GM19023 (cell line): ENCODE measurements around the gene UGP2.
"Not testable (repeated sequence)": the region's sequence is repeated elsewhere in the genome, so short reads cannot be mapped to it uniquely, and the experiment has no call there.

ENCODE experiments used
- ATAC-seq: cut with Tn5 transposase; IDR thresholded peaks from one replicate; pipeline ENCODE4 v1.9.1; 2021; ENCODE audit warnings: mild to moderate bottlenecking, moderate library complexity; ENCODE audit not compliant: unreplicated experiment

UGP2 gene

GRCh38 chr2:63841254-63842022, at the start of gene UGP2:
Gene UGP2 (plus strand): TSS chr2:63841896. CDS start chr2:63842186, 290 bp downstream.
- peak; percentile 64 for ATAC-seq

- no peak for ATAC-seq
Observed at GRCh38 chr2:63792530-63792929, 49.2 kb upstream of the UGP2 start.

DNA sequence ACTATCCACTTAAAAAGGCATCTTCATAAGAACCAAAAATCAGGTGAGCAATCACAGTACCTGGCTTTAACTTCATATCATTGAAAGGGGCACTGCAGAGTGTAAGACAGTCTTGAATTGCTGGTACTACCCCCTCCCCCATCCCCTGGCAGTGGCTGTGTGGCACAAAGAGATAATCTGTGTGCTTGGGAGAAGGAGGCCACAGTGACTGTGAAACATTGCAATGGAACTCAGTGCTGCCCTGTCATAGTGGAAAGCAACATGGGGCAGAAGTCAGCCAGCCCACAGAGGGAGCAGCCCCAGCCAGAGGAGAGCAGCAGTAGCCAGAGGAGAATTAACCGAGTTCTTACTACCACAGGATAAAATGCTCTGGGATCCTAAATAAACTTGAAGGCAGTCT, 45.3 kb upstream of the UGP2 start:
- no peak for ATAC-seq

- ATAC-seq, result no peak
Observed at GRCh38 chr2:63796796-63797195, 44.9 kb upstream of the UGP2 start.

DNA sequence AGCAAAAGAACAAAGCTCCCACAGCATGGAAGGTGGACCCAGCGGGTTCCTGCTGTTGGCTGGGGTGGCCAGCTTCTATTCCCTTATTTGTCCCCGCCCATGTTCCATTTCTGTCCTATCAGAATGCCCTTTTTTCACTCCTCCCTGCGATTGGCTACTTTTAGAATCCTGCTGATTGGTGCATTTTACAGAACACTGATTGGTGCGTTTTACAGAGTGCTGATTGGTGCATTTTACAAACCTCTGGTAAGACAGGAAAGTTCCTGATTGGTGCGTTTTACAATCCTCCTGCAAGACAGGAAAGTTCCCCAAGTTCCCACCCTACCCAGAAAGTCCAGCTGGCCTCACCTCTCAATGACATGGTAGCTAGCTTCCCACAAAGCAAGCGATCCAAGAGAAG, 40.2 kb upstream of the UGP2 start:
- no peak for ATAC-seq

- ATAC-seq, result no peak
Observed at GRCh38 chr2:63805412-63805811, 36.3 kb upstream of the UGP2 start.

- ATAC-seq, result not testable (repeated sequence)
Observed at GRCh38 chr2:63808036-63808435, 33.7 kb upstream of the UGP2 start.

DNA sequence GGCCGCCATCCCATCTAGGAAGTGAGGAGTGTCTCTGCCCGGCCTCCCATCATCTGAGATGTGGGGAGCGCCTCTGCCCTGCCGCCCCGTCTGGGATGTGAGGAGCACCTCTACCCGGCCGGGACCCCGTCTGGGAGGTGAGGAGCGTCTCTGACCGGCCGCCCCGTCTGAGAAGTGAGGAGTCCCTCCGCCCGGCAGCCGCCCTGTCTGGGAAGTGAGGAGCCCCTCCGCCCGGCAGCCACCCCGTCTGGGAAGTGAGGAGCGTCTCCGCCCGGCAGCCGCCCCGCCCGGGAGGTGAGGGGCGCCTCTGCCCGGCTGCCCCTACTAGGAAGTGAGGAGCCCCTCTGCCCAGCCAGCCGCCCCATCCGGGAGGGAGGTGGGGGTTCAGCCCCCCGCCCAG, 32.8 kb upstream of the UGP2 start:
- not testable (repeated sequence) for ATAC-seq

DNA sequence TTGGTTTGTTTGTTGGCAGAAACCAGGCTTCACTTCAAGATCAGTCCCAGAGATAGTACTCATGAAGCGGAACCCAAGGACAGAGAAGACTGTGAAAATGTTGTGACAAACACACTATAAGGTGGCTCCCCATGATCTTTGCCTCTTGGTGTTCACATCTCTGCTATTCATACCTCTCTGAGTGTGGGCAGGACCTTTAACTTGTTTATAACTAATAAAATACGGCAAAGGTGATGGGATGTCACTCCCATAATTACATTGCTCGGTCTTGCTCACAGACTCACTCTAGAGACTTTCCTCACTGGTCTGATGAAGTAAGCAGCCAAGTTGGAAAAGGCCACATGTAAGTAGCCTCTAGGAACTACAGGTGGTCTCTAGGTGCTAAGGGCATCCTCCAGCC, 30.6 kb upstream of the UGP2 start:
- no peak for ATAC-seq

GRCh38 chr2:63811870-63812269, 29.8 kb upstream of the UGP2 start:
- not testable (repeated sequence) for ATAC-seq

DNA sequence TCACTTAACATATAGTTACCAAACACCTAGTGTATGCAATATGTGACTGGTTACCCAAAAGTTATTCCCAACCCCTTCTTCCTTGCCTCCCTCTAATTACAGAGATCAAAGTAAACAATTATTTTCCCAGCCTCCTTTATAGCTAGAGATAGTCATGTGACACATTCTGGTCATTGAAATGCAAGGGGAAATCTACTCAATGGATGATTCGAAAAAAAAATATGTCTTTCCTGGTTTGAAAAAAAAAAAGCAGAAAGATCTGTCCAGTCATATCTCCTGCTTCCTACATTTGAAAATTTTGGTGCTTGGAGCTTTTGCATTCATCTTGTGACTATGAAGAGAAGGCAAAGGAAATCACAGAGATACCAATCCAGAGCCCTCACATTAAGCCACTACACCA, 27.6 kb upstream of the UGP2 start:
- ATAC-seq, result no peak

DNA sequence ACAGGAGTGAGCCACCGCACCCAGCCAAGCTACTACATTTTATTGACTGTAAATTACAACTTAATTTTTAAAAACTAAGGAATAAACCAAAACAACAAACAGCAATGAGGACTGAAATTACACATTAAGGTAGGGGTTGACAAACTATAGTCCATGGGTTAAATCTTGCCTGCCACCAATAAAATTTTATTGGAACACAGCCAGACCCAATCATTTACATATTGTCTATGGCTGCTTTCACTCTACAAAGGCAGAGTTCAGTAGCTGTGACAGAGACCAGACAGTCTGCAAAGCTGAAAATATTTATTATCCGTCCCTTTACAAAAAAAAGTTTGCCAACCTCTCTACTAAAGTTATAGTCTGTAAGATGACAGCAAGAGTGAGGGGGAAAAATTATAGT, 24.3 kb upstream of the UGP2 start:
- no peak for ATAC-seq

- no peak for ATAC-seq
Observed at GRCh38 chr2:63818271-63818670, 23.4 kb upstream of the UGP2 start.

DNA sequence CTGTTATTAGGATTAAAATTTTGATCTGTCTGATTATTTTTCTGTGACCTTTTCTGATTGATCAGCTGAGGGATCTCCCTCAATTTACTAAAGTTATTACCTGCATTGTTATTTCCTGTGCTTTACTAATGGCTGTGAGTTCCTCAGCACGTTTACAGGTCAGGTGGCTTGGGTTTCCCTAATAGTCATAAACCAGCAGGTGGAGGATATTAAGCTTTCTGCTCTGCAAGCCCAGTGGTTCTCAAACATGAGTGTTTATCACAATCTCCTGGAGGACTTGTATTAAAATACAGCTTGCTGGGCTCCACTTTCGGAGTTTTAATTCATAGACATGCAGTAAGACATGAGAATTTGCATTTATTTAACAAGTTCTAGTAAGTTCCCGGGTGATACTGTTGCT, 22.4 kb upstream of the UGP2 start:
- no peak for ATAC-seq

- no peak for ATAC-seq
Observed at GRCh38 chr2:63819765-63820717, 21.7 kb upstream of the UGP2 start.

- no peak for ATAC-seq
Observed at GRCh38 chr2:63820969-63821368, 20.7 kb upstream of the UGP2 start.

GRCh38 chr2:63821396-63821795, 20.3 kb upstream of the UGP2 start:
- ATAC-seq, result no peak

DNA sequence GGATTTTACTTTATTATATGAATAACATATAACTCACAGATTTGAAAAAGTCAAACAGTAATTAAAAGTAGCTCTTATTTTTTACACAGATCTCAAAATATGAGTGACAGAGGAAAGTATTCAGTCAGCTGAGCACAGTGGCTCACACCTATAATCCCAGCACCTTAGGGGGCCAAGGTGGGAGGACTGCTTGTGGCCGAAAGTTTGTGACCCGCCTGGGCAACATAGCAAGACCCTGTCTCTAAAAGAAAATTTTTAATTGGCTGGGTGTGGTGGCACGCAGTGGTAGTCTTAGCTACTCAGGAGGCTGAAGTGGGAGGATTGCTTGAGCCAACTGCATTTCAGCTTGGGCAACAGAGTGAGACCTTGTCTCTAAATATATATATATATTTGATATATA, 19.2 kb upstream of the UGP2 start:
- ATAC-seq, result no peak

DNA sequence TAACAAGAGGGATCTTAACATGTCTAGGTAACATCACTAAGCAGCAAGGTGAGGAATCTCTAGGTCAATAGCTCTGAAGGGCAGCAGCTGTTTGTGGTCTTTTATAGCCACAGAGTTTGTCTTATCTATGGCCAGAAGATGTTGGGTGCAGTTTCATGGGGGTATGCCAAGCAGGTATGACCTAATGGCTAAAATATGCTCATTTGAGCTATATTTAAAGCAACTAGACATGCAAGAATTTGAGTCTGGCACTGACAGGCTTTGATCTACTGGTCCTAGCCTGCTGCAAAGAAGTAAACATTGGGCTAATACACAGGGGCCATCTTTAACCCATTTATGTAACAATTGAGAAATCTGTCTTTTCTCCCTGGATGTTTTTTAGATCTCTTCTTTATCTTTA, 13.9 kb upstream of the UGP2 start:
- no peak for ATAC-seq

GRCh38 chr2:63831176-63831575, 10.5 kb upstream of the UGP2 start:
- ATAC-seq, result no peak

- no peak for ATAC-seq
Observed at GRCh38 chr2:63834401-63834800, 7.3 kb upstream of the UGP2 start.

DNA sequence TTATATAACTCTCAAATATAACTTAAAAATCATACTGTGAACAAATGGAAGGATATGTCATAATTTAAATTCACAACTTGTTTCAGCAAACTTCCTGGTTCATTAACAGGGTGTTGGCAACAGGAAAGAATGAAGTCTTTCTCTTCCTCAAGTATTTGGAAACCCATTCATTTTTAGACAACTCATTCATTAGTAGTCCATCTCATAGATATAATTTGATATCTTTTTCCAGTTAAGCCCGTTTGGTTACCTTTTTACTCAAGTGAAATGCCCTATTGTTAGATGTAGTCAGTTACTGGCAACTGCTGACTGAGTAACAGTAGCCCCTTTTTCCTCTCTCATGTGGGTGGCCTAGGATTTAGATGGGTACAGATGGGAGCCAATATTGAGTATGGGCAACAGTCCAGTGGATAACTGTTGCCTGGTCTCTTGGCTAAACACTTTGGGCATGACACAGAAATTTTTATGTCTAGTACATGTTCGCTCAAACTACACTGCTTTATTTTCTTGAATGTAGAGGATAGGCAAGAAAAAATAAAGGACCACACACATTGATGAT, 4.6 kb upstream of the UGP2 start:
- ATAC-seq, result no peak
